Lower lobe of right lung (tissue), 2 donors: ENCODE data around the gene TMEM50B. TPM values are rescaled to one million over a fixed set of nuclear protein-coding genes. Genes with fewer than 3 reads are reported as not detected.

Experiments used
- ATAC-seq, 2 donors: fragments of 200-7000 bp; cut with Tn5 transposase; one replicate each; pipeline ENCODE4 v1.9.1; 2020 to 2022; ENCODE audit warnings: mild to moderate bottlenecking in 2 of 2, moderate library complexity in 2 of 2
- DNase-seq: peaks from one replicate; pipeline ENCODE4 v3.0.0-alpha.2; 2020
- H3K27ac ChIP-seq: fragments of 200-600 bp; one replicate; pipeline ENCODE4 v1.8.0; 2022
- H3K27me3 ChIP-seq: fragments of 200-600 bp; one replicate; pipeline ENCODE4 v1.8.0; 2022; ENCODE audit warnings: low read depth
- H3K36me3 ChIP-seq: fragments of 200-600 bp; one replicate; pipeline ENCODE4 v1.8.0; 2022; ENCODE audit warnings: mild to moderate bottlenecking
- H3K4me1 ChIP-seq: fragments of 200-600 bp; one replicate; pipeline ENCODE4 v1.8.0; 2022
- H3K4me3 ChIP-seq: fragments of 200-600 bp; one replicate; pipeline ENCODE4 v1.8.0; 2022; ENCODE audit warnings: mild to moderate bottlenecking
- H3K9me3 ChIP-seq: fragments of 200-600 bp; one replicate; pipeline ENCODE4 v1.8.0; 2022
- CTCF ChIP-seq: fragments of 200-600 bp; IDR thresholded peaks from one replicate; pipeline ENCODE4 v1.8.0; 2022; ENCODE audit warnings: antibody characterized with exemption, mild to moderate bottlenecking
- intact Hi-C: fragments of 100-400 bp; cut with DNase I; formaldehyde crosslinking; loops from one replicate; pipeline ENCODE4 v1.11.0; 2022
- total RNA-seq: library from RNA; stranded (reverse); fragmentation: NEBNext Ultra II Directional; extraction: Animal tissue kit (Norgen Biotek cat#: 25700); gene quantifications from one replicate; pipeline ENCODE4 v1.2.1, GENCODE V29; 2021
- donor health status: DM: no; HTN: yes; CAD: no; lungs with severe emphysema.

Gene TMEM50B
- total RNA-seq, 1 donor from 2014 or later, result 59.6 TPM

DNA sequence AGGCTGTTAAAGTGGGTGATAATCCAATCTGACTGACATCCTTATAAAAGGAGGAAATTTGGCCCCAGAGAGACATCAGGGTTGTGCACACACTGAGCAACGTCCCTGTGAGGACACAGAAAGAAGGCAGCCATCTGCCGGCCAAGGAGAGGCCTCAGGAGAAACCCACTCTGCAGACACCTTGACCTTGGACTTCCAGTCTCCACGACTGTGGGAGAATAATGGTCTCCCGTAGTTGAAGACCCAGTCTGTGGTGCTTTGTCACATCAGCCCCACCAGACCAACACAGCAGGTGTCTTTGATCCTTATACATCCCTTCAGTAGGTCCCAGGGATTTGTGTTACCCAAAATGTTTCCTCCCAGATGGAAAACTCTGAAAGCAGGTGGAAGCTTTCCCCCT lies 16.0 kb upstream of the TMEM50B start:
- ATAC-seq, result no peak
- H3K4me3 ChIP-seq, result no peak overlapping the region
- H3K27me3 ChIP-seq, result no peaks in the 10 kb centered on the region
- no peak overlapping the region for H3K27ac ChIP-seq
- intact Hi-C loops, result no loop called here
- H3K36me3 ChIP-seq, result no peaks in the 10 kb centered on the region
- no peak for TF ChIP-seq CTCF
- peaks cover 13% of the 10 kb centered on the region for H3K4me1 ChIP-seq
- H3K9me3 ChIP-seq, result no peaks in the 10 kb centered on the region
- DNase-seq, result no peak

- no peak for TF ChIP-seq CTCF
- no peak for ATAC-seq
- H3K9me3 ChIP-seq, result no peaks in the 10 kb centered on the region
- H3K36me3 ChIP-seq, result no peaks in the 10 kb centered on the region
- peaks cover 14% of the 10 kb centered on the region for H3K4me1 ChIP-seq
- H3K27ac ChIP-seq, result no peak overlapping the region
- H3K27me3 ChIP-seq, result no peaks in the 10 kb centered on the region
- intact Hi-C loops, result no loop called here
- no peak for DNase-seq
- no peak overlapping the region for H3K4me3 ChIP-seq
Measured at GRCh38 chr21:33493756-33494155, 14.0 kb upstream of the TMEM50B start.

DNA sequence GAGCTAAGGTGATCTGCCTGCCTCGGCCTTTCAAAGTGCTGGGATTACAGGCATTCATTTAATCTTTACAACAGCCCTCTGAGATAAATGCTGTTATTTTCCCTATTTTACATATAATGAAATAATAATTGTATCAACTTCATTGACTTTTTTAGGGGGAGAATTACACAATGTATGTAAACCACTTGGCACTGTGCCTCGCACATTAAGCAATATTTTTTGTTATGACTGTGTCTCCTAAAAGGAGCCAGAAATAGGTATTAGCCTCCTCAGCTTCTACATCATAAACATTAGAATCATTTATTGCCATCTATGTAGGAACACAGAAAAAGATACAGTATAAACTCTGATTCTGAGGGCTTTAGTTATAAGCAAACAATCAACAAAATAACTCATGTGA lies 12.8 kb upstream of the TMEM50B start:
- H3K4me3 ChIP-seq, result no peak overlapping the region
- H3K27me3 ChIP-seq, result no peaks in the 10 kb centered on the region
- TF ChIP-seq CTCF, result no peak
- ATAC-seq, result no peak
- H3K27ac ChIP-seq, result no peak overlapping the region
- intact Hi-C loops, result no loop called here
- H3K36me3 ChIP-seq, result no peaks in the 10 kb centered on the region
- DNase-seq, result no peak
- peaks cover 14% of the 10 kb centered on the region for H3K4me1 ChIP-seq
- H3K9me3 ChIP-seq, result no peaks in the 10 kb centered on the region

DNA sequence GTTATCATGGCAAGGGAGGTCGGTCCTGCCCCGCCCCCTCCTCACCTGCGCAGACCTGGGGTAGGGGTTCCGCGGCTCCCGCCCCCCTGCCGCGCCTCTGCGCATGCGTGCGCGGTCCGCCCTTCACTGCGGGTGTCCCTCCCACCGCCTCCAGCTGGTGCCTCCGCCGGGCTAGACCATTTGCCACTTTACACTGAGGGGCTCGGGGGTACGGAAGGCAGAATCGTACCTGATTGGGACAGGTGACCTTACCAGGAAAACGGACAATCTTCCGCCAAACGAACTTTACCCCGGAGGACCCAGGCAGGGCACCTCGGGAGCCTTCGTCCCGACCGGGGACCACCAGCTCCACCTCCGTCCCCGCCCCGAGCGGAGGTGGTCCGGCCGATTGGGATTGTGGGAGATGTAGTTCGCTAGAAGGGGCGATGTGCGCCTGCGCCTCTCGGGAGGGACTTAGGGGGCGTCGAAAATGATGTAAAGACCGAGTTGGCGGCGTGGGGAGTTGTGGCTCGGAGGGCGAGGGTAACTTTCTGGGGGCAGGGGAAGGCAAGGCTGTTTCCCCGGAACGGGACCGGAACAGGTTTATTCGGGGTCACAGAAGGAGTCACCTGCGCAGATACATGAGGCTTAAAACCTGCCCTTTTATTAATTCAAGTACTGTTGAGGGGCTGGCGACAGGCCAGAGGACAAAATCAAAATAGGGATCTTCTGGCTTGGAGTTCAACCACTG lies 11.8 kb upstream of the TMEM50B start, which contains the start of gene DNAJC28:
Gene DNAJC28, minus strand, starts transcription at position 344 of the 730 bp plus-strand sequence. CDS start 2,323 bp downstream, outside the sequence.
- no peaks in the 10 kb centered on the region for H3K36me3 ChIP-seq
- no peak for TF ChIP-seq CTCF
- DNase-seq (peak; percentile 93), ATAC-seq (peak; percentile 98 to 100)
- H3K4me1 ChIP-seq, result peaks cover 14% of the 10 kb centered on the region
- H3K4me3 ChIP-seq, result peak within 1 kb of the TSS; percentile 86
- H3K27ac ChIP-seq, result peak within 1 kb of the TSS; percentile 81
- intact Hi-C loops, result no loop called here
- H3K9me3 ChIP-seq, result no peaks in the 10 kb centered on the region
- H3K27me3 ChIP-seq, result no peaks in the 10 kb centered on the region

DNA sequence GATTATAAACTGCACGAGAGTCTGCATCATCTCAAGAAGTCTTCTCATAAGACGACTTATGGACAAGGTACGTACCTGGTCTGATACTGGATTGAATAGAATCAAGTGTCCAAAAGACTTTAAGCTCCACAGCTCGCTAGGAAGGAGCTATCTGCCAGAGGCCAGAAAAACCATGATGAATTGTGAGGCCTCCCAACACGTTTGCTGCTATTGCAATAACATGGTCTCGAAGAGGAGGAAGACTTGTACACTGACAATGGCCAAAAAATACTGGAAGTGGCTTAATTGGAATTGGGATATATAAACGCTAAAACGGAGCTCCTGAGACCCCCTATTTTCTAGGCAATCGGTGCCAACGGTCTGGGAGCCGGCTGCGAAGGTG lies 11.2 kb upstream of the TMEM50B start:
- H3K4me1 ChIP-seq, result peaks cover 14% of the 10 kb centered on the region
- peak overlapping the region; percentile 86 for H3K4me3 ChIP-seq
- H3K27me3 ChIP-seq, result no peaks in the 10 kb centered on the region
- no peak for TF ChIP-seq CTCF
- peak; percentile 8 to 12 for ATAC-seq
- peak overlapping the region; percentile 81 for H3K27ac ChIP-seq
- no peaks in the 10 kb centered on the region for H3K36me3 ChIP-seq
- intact Hi-C loops, result no loop called here
- no peaks in the 10 kb centered on the region for H3K9me3 ChIP-seq
- no peak for DNase-seq
